ENCODE measurements around the gene NDUFC2.
"Not testable (repeated sequence)": the region's sequence is repeated elsewhere in the genome, so short reads cannot be mapped to it uniquely, and the experiment has no call there.

NDUFC2 gene

GRCh38 chr11:78079232-78080083, at the start of gene NDUFC2:
TSS of gene NDUFC2 (minus strand) at chr11:78079862. CDS start at chr11:78079744, 118 bp downstream.
- peak; percentile 81 for DNase-seq

GRCh38 chr11:78127403-78127802, 47.7 kb upstream of the NDUFC2 start:
- no peak for DNase-seq

- no peak for DNase-seq
These were observed 33.1 kb upstream of the NDUFC2 start for GRCh38 chr11:78112582-78113275.

- no peak for DNase-seq
These were observed 31.6 kb upstream of the NDUFC2 start for GRCh38 chr11:78111298-78111697.

- DNase-seq: no peak
These were observed 31.2 kb upstream of the NDUFC2 start for GRCh38 chr11:78110830-78111229.

GRCh38 chr11:78110351-78110750, 30.7 kb upstream of the NDUFC2 start:
- DNase-seq: no peak

- no peak for DNase-seq
These were observed 29.7 kb upstream of the NDUFC2 start for GRCh38 chr11:78109081-78110015.

- no peak for DNase-seq
These were observed 21.2 kb upstream of the NDUFC2 start for GRCh38 chr11:78100676-78101472.

- DNase-seq: no peak
These were observed 20.6 kb upstream of the NDUFC2 start for GRCh38 chr11:78100261-78100660.

- no peak for DNase-seq
These were observed 20.0 kb upstream of the NDUFC2 start for GRCh38 chr11:78099666-78100065.

GRCh38 chr11:78097666-78098385, 18.2 kb upstream of the NDUFC2 start:
- DNase-seq: no peak

- DNase-seq: no peak
These were observed 14.6 kb upstream of the NDUFC2 start for GRCh38 chr11:78094250-78094649.

- DNase-seq: not testable (repeated sequence)
These were observed 6.9 kb upstream of the NDUFC2 start for GRCh38 chr11:78086521-78087074.

- peak; percentile 15 for DNase-seq
These were observed 6.3 kb upstream of the NDUFC2 start for GRCh38 chr11:78085972-78086371.

- not testable (repeated sequence) for DNase-seq
These were observed 4.8 kb upstream of the NDUFC2 start for GRCh38 chr11:78084506-78084905.

GRCh38 chr11:78083021-78083420, 3.4 kb upstream of the NDUFC2 start:
- no peak for DNase-seq

- DNase-seq: no peak
These were observed 2.5 kb upstream of the NDUFC2 start for GRCh38 chr11:78082146-78082545.

- DNase-seq: no peak
These were observed 1.9 kb upstream of the NDUFC2 start for GRCh38 chr11:78081583-78081982.

- DNase-seq: no peak
These were observed 1.3 kb upstream of the NDUFC2 start for GRCh38 chr11:78080818-78081495.

- DNase-seq: no peak
These were observed 589 bp upstream of the NDUFC2 start for GRCh38 chr11:78080084-78080817.

Data from COR-L47 (cell line).